ENCODE measurements around the gene RAB9B.

DNA sequence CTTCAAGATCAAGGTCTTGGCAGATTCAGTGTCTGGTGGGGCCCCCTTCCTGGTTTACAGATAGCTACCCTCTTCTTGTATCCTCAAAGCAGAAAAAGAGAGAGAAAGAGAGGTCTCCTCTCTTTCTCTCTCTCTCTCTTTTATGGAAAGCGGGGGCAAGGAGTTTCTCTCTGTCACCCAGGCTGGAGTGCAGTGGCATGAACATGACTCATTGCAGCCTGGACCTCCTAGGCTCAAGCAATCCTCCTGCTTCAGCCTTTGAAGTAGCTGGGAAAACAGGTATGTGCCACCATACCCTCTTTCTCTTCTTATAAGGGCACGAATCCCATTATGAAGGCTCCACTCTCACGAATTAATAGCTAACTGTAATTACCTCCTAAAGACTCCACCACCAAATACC, 20.2 kb downstream of the RAB9B start:
- TF ChIP-seq, protein P1, sequence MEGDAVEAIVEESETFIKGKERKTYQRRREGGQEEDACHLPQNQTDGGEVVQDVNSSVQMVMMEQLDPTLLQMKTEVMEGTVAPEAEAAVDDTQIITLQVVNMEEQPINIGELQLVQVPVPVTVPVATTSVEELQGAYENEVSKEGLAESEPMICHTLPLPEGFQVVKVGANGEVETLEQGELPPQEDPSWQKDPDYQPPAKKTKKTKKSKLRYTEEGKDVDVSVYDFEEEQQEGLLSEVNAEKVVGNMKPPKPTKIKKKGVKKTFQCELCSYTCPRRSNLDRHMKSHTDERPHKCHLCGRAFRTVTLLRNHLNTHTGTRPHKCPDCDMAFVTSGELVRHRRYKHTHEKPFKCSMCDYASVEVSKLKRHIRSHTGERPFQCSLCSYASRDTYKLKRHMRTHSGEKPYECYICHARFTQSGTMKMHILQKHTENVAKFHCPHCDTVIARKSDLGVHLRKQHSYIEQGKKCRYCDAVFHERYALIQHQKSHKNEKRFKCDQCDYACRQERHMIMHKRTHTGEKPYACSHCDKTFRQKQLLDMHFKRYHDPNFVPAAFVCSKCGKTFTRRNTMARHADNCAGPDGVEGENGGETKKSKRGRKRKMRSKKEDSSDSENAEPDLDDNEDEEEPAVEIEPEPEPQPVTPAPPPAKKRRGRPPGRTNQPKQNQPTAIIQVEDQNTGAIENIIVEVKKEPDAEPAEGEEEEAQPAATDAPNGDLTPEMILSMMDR (IDR thresholded peaks at IDR 0.05): no peak
- no peak for TF ChIP-seq ZFX (IDR thresholded peaks at IDR 0.05; ENCODE audit: borderline replicate concordance)
